ENCODE data around the gene AACS. TPM values are rescaled to one million over a fixed set of nuclear protein-coding genes. Genes with fewer than 3 reads are reported as not detected.
"Not testable (repeated sequence)": the region's sequence is repeated elsewhere in the genome, so short reads cannot be mapped to it uniquely, and the experiment has no call there.

The AACS gene
- total and polyA plus RNA-seq, 3 donors from 2014 or later = 26.0 to 44.8 (median 31.7) TPM

DNA sequence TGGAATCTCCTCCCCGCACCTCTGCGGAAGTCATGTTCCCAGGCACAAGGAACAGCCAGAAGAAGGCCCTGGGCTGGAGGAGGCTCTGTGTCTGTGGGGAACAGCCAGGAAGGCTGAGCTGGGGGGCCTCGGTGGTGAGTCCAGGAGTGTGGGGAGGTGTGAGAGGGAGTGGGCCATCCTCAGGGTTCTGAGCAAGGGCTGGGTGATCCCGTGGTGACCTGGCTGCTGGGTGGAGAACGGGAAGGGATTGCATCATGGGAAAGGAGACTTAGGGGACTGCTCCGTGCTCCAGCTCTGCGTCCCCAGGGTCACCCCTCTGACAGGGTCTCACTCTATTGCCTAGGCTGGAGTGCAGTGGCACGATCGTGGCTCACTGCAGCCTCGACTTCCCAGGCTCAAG, 13.8 kb downstream of the AACS start:
- TF ChIP-seq, protein P1, sequence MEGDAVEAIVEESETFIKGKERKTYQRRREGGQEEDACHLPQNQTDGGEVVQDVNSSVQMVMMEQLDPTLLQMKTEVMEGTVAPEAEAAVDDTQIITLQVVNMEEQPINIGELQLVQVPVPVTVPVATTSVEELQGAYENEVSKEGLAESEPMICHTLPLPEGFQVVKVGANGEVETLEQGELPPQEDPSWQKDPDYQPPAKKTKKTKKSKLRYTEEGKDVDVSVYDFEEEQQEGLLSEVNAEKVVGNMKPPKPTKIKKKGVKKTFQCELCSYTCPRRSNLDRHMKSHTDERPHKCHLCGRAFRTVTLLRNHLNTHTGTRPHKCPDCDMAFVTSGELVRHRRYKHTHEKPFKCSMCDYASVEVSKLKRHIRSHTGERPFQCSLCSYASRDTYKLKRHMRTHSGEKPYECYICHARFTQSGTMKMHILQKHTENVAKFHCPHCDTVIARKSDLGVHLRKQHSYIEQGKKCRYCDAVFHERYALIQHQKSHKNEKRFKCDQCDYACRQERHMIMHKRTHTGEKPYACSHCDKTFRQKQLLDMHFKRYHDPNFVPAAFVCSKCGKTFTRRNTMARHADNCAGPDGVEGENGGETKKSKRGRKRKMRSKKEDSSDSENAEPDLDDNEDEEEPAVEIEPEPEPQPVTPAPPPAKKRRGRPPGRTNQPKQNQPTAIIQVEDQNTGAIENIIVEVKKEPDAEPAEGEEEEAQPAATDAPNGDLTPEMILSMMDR (IDR thresholded peaks at IDR 0.05) = no peak
- Histone ChIP-seq H3K27ac (peak overlapping the region in 1 of 2 donors; percentile 69), H3K4me3 (no peak overlapping the region), H3K4me1 (no peaks in the 10 kb centered on the region), H3K9me3 (no peaks in the 10 kb centered on the region), H3K27me3 (no peaks in the 10 kb centered on the region), H3K36me3 (ENCODE audit: low read depth, missing control alignments) (no peaks in the 10 kb centered on the region)
- no peak for DNase-seq
- intact Hi-C loops (cut with DNase I; ENCODE audit: low total_unique reads) = no loop called here
- 78 to 95% methylated on average over 10 of the region's 10 CpGs for WGBS, 2 donors

DNA sequence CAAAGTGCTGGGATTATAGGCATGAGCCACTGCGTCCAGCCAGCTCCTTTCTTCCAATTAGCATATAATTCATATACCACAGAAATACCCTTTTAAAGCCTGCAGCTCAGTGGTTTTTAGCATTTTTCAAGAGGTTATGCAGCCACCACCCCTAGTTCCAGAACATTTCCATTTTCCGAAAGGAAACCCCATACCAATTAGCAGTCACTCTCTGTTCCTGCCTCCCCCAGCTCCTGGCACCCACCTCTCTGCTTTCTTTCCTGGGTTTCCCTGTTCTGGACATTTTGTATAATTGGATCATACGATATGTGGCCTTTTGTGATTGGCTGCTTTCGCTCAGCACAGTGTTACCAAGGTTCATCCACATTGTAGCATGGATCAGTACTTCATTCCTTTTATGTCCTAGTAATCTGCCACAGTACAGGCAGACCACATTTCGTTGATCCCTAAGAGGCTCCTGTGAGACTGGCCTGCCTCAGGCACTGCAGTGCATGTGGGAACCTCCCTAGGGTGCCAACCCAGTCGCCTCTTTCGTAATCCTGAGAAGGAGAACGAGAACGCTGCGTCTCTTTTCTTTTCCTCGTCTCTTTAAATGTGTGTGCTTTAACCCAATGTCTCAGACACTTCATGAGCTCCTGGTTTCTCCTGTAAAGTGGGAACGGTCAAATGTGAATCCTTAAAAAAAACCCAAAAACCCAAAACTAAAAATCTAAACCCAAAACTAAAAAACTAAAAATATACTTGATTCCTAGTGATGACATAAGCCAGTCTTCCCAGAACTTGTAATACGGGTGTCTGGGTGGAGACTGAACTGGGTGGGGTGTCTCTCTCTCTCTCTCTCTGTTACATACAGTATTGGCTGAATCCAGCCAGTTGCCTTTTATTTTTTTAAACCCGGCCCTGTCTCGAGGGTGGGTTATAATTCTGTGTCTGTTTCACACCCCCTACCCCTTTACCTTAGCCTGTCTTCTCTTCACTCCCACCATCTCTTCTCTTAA, 14.7 kb downstream of the AACS start:
- DNase-seq = peak; percentile 38
- no peak overlapping the region for H3K4me3 ChIP-seq
- intact Hi-C loops (cut with DNase I; ENCODE audit: low total_unique reads) = no loop called here
- no peaks in the 10 kb centered on the region for H3K27me3 ChIP-seq
- no peaks in the 10 kb centered on the region for H3K36me3 ChIP-seq (ENCODE audit: low read depth, missing control alignments)
- H3K9me3 ChIP-seq = no peaks in the 10 kb centered on the region
- TF ChIP-seq, protein P1 (IDR thresholded peaks at IDR 0.05) = no peak
- TF ChIP-seq POLR2A (IDR thresholded peaks at IDR 0.05) = no peak
- 68 to 76% methylated on average over 15 of the region's 15 CpGs for WGBS, 2 donors
- peak overlapping the region in 1 of 2 donors; percentile 69 for H3K27ac ChIP-seq
- H3K4me1 ChIP-seq = no peaks in the 10 kb centered on the region

GRCh38 chr12:125081427-125081826, 16.2 kb downstream of the AACS start:
- no peak for DNase-seq
- Histone ChIP-seq H3K4me1 (no peaks in the 10 kb centered on the region), H3K27me3 (no peaks in the 10 kb centered on the region), H3K36me3 (ENCODE audit: low read depth, missing control alignments) (no peaks in the 10 kb centered on the region), H3K9me3 (no peaks in the 10 kb centered on the region), H3K27ac (no peak overlapping the region), H3K4me3 (no peak overlapping the region)
- intact Hi-C loops (cut with DNase I; ENCODE audit: low total_unique reads) = no loop called here
- WGBS, 2 donors = 92 to 95% methylated on average over 11 of the region's 11 CpGs
- TF ChIP-seq, protein P1 (IDR thresholded peaks at IDR 0.05) = no peak
- no peak for TF ChIP-seq POLR2A (IDR thresholded peaks at IDR 0.05)

- Histone ChIP-seq H3K27me3 (no peaks in the 10 kb centered on the region), H3K4me1 (no peaks in the 10 kb centered on the region), H3K9me3 (no peaks in the 10 kb centered on the region), H3K36me3 (ENCODE audit: low read depth, missing control alignments) (no peaks in the 10 kb centered on the region), H3K4me3 (no peak overlapping the region), H3K27ac (no peak overlapping the region)
- no peak for TF ChIP-seq POLR2A (IDR thresholded peaks at IDR 0.05)
- TF ChIP-seq, protein P1 (IDR thresholded peaks at IDR 0.05) = no peak
- no peak for DNase-seq
- intact Hi-C loops (cut with DNase I; ENCODE audit: low total_unique reads) = no loop called here
- WGBS, 2 donors = 87 to 90% methylated on average over 6 of the region's 6 CpGs
Measured at GRCh38 chr12:125083072-125083471, 17.8 kb downstream of the AACS start.

GRCh38 chr12:125088199-125088598, 23.0 kb downstream of the AACS start:
- H3K36me3 ChIP-seq (ENCODE audit: low read depth, missing control alignments); H3K27me3 ChIP-seq; H3K9me3 ChIP-seq; DNase-seq; H3K4me1 ChIP-seq; H3K4me3 ChIP-seq; intact Hi-C loops (cut with DNase I; ENCODE audit: low total_unique reads); H3K27ac ChIP-seq: not testable (repeated sequence)
- WGBS, 2 donors = 71 to 72% methylated on average over 6 of the region's 6 CpGs
